Cardiac muscle cell (in vitro differentiated cells and primary cell): Measurements from ENCODE around the gene MT3. TPM values are rescaled to one million over a fixed set of nuclear protein-coding genes. Genes with fewer than 3 reads are reported as not detected.
A peak's percentile ranks its signal among the peaks of the same experiment; 100 is the strongest.

Experiments
- DNase-seq, 2 donors: peaks; one replicate each; pipeline versions ENCODE4 v3.0.0 to v3.0.0-alpha.2; 2010 to 2017; ENCODE audit warnings: low read depth in 1 of 2, low spot score in 1 of 2
- H3K27ac ChIP-seq: fragments of 200-600 bp; sonication (generic); 2 replicates; pipeline ENCODE4 v1.5.1; 2016
- H3K27me3 ChIP-seq: fragments of 200-600 bp; sonication (generic); 2 replicates; pipeline ENCODE4 v1.6.0; 2016; ENCODE audit warnings: control low read depth
- H3K36me3 ChIP-seq: fragments of 200-600 bp; sonication (generic); 2 replicates; pipeline ENCODE4 v1.5.1; 2016; ENCODE audit warnings: control low read depth
- H3K4me1 ChIP-seq: fragments of 200-600 bp; sonication (generic); 2 replicates; pipeline ENCODE4 v1.8.1; 2017; ENCODE audit warnings: low read depth, mild to moderate bottlenecking, mixed run types
- H3K4me3 ChIP-seq: fragments of 200-600 bp; sonication (generic); 2 replicates; pipeline ENCODE4 v1.5.1; 2016; ENCODE audit warnings: mild to moderate bottlenecking
- H3K9me3 ChIP-seq: fragments of 200-600 bp; sonication (generic); 2 replicates; pipeline ENCODE4 v1.5.1; 2017; ENCODE audit warnings: low read depth, mild to moderate bottlenecking, control low read depth
- polyA plus RNA-seq: library from polyadenylated mRNA; unstranded; fragments of >200 nt; fragmentation: Nextera tagmentation; extraction: Ambion mirVana; gene quantifications from 2 replicates; pipeline ENCODE4 v1.2.1, GENCODE V29; 2016
- total RNA-seq: library from RNA; depleted of rRNA; stranded (reverse); fragments of >200 nt; gene quantifications from 2 replicates; pipeline ENCODE4 v1.2.3, GENCODE V29; 2016
- TF ChIP-seq, protein P1 (sequence below): IDR thresholded peaks from 2 replicates; pipeline ENCODE4 v1.5.1; 2012; ENCODE audit warnings: low read depth, mild to moderate bottlenecking, low read length

The MT3 gene
- total and polyA plus RNA-seq, 2 experiments from 2014 or later, result 1.0 TPM; not detected in 1

- TF ChIP-seq, protein P1, sequence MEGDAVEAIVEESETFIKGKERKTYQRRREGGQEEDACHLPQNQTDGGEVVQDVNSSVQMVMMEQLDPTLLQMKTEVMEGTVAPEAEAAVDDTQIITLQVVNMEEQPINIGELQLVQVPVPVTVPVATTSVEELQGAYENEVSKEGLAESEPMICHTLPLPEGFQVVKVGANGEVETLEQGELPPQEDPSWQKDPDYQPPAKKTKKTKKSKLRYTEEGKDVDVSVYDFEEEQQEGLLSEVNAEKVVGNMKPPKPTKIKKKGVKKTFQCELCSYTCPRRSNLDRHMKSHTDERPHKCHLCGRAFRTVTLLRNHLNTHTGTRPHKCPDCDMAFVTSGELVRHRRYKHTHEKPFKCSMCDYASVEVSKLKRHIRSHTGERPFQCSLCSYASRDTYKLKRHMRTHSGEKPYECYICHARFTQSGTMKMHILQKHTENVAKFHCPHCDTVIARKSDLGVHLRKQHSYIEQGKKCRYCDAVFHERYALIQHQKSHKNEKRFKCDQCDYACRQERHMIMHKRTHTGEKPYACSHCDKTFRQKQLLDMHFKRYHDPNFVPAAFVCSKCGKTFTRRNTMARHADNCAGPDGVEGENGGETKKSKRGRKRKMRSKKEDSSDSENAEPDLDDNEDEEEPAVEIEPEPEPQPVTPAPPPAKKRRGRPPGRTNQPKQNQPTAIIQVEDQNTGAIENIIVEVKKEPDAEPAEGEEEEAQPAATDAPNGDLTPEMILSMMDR, result no peak
- Histone ChIP-seq H3K4me1 (peaks cover 5% of the 10 kb centered on the region), H3K36me3 (no peaks in the 10 kb centered on the region), H3K27me3 (peaks cover 81% of the 10 kb centered on the region), H3K4me3 (peak within 1 kb of the TSS; percentile 36), H3K27ac (no peak within 1 kb of the TSS), H3K9me3 (no peaks in the 10 kb centered on the region)
- peak; percentile 84 to 88 for DNase-seq
These were observed 36.0 kb downstream of the MT3 start, which contains the start of gene MT1E for GRCh38 chr16:56625140-56625942. Gene MT1E (plus strand): TSS chr16:56625781. CDS start chr16:56625852, 71 bp downstream.

DNA sequence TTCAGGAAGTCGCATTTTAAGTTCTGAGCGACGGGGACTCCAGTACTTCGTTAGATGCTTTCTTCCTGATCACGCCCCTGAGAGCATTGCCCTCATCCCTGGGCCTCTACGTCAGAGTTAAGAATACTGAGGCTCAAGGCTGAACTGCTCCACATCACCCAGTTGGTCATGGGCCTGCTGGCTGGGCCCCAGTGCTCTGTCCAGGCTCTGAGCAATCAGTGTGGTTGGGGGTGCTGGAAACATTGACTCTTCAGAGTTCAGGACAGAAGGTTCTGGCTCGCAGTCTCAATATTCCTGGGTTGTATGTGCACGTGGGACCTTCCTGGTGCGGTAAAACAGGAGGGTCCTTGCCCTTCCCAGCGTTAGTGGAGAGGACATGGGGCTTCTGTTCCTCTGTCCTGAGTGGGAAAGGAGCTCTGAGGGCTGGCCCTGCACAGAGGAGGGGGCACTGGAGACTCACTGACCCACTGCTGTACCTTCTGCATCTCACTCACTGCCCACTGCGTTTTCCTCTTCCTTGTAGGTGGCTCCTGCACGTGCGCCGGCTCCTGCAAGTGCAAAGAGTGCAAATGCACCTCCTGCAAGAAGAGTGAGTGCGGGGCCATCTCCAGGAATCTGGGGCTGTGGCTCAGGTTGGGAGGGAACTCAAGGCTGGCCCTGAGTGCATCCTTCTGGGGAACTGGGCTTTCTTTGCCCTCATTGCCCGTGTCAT is 36.8 kb downstream of the MT3 start:
- peak in 1 of 2 donors; percentile 88 for DNase-seq
- peaks cover 85% of the 10 kb centered on the region for H3K27me3 ChIP-seq

GRCh38 chr16:56626685-56627084 is 37.4 kb downstream of the MT3 start:
- Histone ChIP-seq H3K36me3 (no peaks in the 10 kb centered on the region), H3K27ac (no peak overlapping the region), H3K27me3 (peaks cover 86% of the 10 kb centered on the region), H3K4me1 (peaks cover 5% of the 10 kb centered on the region), H3K4me3 (no peak overlapping the region), H3K9me3 (no peaks in the 10 kb centered on the region)
- DNase-seq, result no peak
- TF ChIP-seq, protein P1, result no peak

More for the DNA sequence above, 36.8 kb downstream of the MT3 start:
- TF ChIP-seq, protein P1, result no peak
- Histone ChIP-seq H3K4me1 (peaks cover 5% of the 10 kb centered on the region), H3K36me3 (no peaks in the 10 kb centered on the region), H3K4me3 (peak overlapping the region; percentile 36), H3K9me3 (no peaks in the 10 kb centered on the region), H3K27ac (no peak overlapping the region)

DNA sequence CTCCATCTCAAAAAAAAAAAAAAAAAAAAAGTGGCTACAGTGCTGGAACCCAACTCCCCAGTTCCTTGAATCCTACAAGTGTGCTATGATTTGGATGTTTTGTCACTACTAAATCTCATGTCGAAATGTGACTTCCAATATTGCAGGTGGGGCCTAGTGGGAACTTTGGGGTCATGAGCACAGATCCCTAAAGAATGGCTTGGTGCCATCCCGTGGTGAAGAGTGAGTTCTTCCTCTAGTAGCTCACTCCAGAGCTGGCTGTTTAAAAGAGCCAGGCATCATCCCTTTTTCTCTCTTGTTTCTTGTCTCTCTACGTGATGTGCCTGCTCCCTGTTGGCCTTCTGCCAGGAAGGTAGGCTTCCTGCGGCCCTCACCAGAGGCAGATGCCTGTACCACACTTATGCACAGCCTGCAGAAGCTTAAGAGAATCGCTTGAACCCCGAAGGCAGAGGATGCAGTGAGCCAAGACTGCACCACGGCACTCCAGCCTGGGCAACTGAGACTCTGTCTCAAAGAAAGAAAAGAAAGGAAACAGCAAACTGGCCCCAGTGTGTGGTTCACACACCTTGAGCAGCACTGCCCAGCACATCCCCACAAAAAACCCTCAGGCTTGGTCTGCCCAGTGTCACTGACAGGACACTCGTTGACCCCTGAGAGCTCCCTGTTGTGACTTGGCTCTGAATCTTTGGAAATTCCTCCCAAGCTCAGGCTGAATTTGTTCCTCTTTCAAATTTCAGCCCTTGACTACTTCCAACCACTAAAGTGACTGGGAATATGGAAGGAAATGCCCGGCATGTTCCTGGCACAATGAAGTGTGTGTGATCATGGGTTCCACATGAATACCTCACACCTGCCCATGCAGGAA is 39.4 kb downstream of the MT3 start:
- H3K4me1 ChIP-seq, result peaks cover 5% of the 10 kb centered on the region
- peaks cover 99% of the 10 kb centered on the region for H3K27me3 ChIP-seq
- H3K4me3 ChIP-seq, result no peak overlapping the region
- no peak for DNase-seq
- no peaks in the 10 kb centered on the region for H3K36me3 ChIP-seq
- no peaks in the 10 kb centered on the region for H3K9me3 ChIP-seq
- TF ChIP-seq, protein P1, result no peak
- H3K27ac ChIP-seq, result no peak overlapping the region

DNA sequence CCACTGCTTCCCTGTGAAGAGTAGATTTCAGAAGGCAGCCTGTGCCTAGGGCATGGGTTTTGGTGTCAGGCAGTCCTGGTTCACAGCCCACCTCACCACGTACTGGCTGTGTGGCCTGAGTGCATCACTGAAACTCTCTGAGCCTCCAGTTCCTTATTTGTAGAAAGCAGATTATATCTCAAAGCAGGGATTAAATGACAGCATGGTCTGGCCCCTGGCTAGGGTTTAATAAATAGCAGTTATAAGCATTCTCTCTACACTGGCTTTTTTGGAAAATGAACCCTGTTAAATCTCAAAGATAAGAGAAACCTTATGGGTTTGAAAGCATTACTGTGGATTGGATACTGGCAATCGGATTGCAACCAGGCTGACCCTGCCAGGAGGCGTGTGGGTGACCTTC is 40.2 kb downstream of the MT3 start:
- H3K4me3 ChIP-seq, result no peak overlapping the region
- peaks cover 100% of the 10 kb centered on the region for H3K27me3 ChIP-seq
- TF ChIP-seq, protein P1, result no peak
- H3K4me1 ChIP-seq, result peaks cover 5% of the 10 kb centered on the region
- H3K27ac ChIP-seq, result no peak overlapping the region
- no peaks in the 10 kb centered on the region for H3K9me3 ChIP-seq
- no peak for DNase-seq
- H3K36me3 ChIP-seq, result no peaks in the 10 kb centered on the region
